GM21529 (cell line): ENCODE results near the gene FAM24A.

Source experiments
- ATAC-seq: cut with Tn5 transposase; IDR thresholded peaks from one replicate; pipeline ENCODE4 v1.9.1; 2021; ENCODE audit not compliant: unreplicated experiment

FAM24A gene

DNA sequence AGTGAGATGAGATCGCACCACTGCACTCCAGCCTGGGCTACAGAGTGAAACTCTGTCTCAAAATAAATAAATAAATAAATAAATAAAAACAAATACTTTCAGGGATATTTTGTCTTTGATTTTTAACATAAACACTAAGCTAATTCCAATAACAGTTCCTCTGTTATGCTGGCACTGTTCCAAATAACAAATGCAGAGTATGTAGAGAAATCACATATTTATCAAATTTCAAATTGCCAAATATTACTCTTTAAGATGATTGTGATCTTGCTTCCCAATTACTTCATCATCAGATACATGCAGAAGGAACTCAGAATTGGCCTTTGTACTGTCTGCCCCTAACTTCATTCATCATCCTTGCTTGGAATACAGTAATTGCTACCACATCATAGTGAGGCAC is 19.7 kb downstream of the FAM24A start:
- no peak for ATAC-seq

DNA sequence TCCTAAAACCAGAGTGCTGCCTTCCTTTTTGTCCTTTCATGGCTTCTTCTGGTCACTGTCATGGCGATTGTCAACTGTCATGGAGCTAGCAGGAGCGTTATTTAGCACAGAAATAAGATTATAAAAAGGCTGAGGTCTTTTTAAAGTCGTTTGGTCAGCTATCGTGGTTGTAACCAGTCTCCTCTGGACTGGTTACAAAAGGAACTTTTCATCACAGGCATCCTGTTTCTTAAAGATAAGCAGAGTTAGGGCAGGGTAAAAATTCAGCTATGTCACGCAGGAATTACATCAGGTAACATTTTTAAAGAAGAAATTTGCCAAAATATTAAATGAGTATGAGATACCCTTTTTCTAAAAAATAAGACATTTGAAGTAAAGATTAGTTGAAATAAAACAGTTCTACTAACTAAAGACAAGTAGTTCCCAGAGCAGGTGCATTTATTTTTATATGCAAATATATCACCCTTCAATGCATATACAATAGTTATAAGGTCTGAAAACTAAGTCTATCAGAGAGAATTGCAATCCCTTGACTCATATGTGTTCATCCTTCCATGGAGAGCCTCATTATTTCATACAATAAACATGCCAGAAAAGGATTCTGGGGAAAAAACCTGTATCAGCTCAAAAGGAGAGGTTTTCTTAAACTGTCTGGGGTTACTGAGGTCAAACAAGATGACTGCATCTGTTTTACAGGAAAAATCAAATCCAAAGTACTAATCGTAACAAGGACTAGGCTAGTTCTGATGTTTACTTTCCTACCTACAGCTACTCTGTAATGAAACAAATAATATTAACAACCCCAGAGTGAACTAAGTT is 20.9 kb downstream of the FAM24A start:
- no peak for ATAC-seq

- ATAC-seq: no peak
These were observed 28.9 kb downstream of the FAM24A start for GRCh38 chr10:122939133-122939855.

- ATAC-seq: no peak
These were observed 29.6 kb downstream of the FAM24A start for GRCh38 chr10:122939856-122940543.

- ATAC-seq: no peak
These were observed 38.9 kb downstream of the FAM24A start for GRCh38 chr10:122949296-122949695.

DNA sequence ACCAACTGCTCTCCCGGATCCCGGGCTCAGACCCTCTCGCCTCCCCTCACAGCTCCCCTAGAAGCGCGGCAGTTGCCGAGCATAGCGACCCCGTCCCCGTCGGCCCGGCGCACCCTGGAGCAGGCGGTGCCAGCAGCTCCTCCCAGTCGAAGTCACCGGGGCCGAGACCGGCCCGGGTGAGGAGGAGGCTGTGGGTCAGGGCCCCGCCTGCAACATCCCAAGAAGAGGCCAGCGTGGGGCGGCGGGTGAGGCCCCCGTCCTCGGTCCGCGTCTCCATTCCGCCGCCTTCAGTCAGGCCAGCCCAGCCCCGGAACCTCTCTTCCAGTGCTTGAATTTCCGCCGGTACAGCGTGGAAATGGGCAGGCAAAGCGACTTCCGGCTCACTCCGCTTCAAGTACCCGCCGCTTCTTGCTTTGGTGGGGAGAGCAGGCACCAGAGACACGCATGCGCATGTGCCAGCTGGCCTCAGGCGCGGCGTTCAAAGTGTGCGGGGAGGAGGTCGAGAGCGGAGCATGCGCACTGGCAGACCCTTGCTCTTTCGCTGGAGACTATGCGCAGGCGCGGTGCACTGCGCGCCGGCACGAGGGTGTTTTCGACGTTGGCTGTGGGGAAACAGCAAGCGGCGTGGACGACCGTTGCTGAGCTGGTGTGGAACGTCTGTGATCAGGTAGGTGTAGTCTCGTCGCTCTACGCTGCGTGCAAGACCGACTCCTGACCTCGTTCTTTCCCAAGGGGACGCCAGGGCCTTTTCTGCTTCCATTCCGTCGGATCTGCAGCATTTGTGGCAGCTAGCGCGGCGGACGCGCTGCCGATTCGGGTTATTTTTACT is 43.7 kb downstream of the FAM24A start, which contains the start of gene C10orf88:
C10orf88 (minus strand) TSS at position 326 of the 829 bp plus-strand sequence; CDS start at position 277, 49 bp downstream.
- ATAC-seq: peak; percentile 98

DNA sequence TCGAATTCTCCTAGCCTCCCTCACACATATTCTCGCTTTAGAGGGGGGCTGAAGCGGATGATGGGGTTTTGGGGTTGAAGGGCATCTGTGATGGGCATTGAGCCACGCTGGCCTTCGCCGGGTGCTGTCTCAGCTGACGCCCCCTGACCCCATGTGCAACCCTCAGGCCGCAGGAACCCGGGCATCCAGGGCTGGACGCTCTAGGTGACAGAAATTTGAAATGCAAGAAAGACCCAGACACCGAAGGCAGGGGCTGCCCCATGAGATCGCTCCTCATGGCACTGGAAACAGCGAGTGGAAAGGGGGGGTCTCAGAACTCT is 44.3 kb downstream of the FAM24A start:
- no peak for ATAC-seq

- no peak for ATAC-seq
These were observed 45.5 kb downstream of the FAM24A start for GRCh38 chr10:122955892-122956291.

DNA sequence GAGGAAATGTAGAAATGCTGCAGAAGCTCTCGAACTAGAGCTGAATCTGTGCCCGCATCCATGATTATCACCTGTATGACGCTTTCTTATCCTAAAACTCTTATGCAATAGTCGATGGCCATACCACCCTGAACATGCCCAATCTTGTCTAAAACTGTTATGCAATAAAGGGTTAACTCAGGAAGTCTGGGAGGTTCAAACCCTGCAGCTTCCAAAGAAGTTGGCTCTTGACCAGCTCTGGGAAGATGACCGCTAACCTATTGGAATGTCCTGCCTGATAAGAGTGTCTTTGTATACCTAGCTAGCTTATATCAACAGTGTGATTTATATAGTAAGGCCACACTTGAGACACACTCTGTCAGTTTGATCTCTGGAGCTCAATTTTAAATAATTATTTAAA is 47.1 kb downstream of the FAM24A start:
- no peak for ATAC-seq

DNA sequence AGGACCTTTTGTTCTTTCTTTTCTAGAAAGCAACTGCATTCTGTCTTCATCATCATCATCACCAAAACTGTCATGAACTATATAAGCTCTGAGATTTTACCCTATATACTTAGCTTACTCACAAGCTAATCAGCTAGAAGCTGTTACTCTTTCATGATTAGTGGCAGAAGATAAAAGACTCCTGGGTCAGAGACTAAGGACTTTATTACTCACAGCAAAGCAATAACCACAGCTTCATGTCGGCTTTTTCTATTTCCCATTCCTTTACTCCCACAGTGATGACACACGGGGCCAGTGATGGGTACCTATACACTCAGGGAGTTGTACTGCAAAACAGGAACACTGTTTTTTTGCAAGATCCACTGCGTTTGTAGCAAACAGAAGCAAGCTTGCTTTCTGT is 52.0 kb downstream of the FAM24A start:
- no peak for ATAC-seq
